ENCODE data around the gene DPF3.

DNA sequence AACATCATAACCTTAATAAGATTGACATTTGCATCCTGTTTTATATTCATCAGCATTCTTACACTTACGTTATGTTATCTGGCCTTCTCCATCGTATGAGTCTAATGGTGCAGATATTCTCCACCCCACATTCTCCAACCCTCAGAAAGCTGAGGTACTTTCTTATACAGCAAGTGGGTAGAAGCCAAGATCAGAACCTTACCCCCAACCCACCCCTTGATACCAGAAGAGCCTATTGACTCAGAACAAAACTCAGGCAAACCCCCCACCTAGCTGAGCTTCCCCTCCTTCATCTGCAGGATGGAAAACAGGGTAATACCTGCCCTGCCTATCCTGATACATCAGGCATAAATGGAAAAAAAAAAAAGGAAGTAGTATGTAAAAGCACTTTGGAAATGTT, 77.6 kb downstream of the DPF3 start:
- TF ChIP-seq, protein P1, sequence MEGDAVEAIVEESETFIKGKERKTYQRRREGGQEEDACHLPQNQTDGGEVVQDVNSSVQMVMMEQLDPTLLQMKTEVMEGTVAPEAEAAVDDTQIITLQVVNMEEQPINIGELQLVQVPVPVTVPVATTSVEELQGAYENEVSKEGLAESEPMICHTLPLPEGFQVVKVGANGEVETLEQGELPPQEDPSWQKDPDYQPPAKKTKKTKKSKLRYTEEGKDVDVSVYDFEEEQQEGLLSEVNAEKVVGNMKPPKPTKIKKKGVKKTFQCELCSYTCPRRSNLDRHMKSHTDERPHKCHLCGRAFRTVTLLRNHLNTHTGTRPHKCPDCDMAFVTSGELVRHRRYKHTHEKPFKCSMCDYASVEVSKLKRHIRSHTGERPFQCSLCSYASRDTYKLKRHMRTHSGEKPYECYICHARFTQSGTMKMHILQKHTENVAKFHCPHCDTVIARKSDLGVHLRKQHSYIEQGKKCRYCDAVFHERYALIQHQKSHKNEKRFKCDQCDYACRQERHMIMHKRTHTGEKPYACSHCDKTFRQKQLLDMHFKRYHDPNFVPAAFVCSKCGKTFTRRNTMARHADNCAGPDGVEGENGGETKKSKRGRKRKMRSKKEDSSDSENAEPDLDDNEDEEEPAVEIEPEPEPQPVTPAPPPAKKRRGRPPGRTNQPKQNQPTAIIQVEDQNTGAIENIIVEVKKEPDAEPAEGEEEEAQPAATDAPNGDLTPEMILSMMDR (IDR thresholded peaks at IDR 0.05; ENCODE audit: insufficient read depth, low read length, poor library complexity, severe bottlenecking), result no peak
- TF ChIP-seq EZH2phosphoT487 (conservative IDR thresholded peaks at IDR 0.05; ENCODE audit: low read length), result no peak
